ENCODE results near the gene ATOX1.

- no peak for TF ChIP-seq YY1 (tag by site-specific recombination; IDR thresholded peaks at IDR 0.05)
- TF ChIP-seq CTCF (tag by site-specific recombination; IDR thresholded peaks at IDR 0.05), result no peak
- TF ChIP-seq GLI2 (tag by site-specific recombination; IDR thresholded peaks at IDR 0.05; ENCODE audit: borderline replicate concordance, low read depth), result no peak
- TF ChIP-seq KLF10 (tag by site-specific recombination; IDR thresholded peaks at IDR 0.05), result no peak
- no peak for TF ChIP-seq ZBTB20 (tag by site-specific recombination; IDR thresholded peaks at IDR 0.05)
- no peak for TF ChIP-seq HIC1 (tag by site-specific recombination; IDR thresholded peaks at IDR 0.05)
- no peak for TF ChIP-seq ZNF76 (tag by site-specific recombination; IDR thresholded peaks at IDR 0.05; ENCODE audit: borderline replicate concordance, low read depth)
- no peak for TF ChIP-seq PRDM10 (tag by site-specific recombination; IDR thresholded peaks at IDR 0.05)
- TF ChIP-seq ZNF792 (tag by site-specific recombination; IDR thresholded peaks at IDR 0.05), result no peak
Observed at GRCh38 chr5:151750121-151750520, 8.3 kb downstream of the ATOX1 start.
